ENCODE measurements around the gene ETFDH. TPM values are rescaled to one million over a fixed set of nuclear protein-coding genes. Genes with fewer than 3 reads are reported as not detected.
A peak's percentile ranks its signal among the peaks of the same experiment; 100 is the strongest.
"Not testable (repeated sequence)": the region's sequence is repeated elsewhere in the genome, so short reads cannot be mapped to it uniquely, and the experiment has no call there.

Gene ETFDH
- total RNA-seq, 1 donor from 2014 or later = 42.4 TPM

GRCh38 chr4:158681629-158682028, 9.5 kb downstream of the ETFDH start:
- no peak for DNase-seq

GRCh38 chr4:158682066-158682465, 10.0 kb downstream of the ETFDH start:
- no peak for DNase-seq

- no peak for DNase-seq
Measured at GRCh38 chr4:158688813-158689212, 16.7 kb downstream of the ETFDH start.

- DNase-seq = no peak
Measured at GRCh38 chr4:158704274-158704673, 32.2 kb downstream of the ETFDH start.

GRCh38 chr4:158710814-158711213, 38.7 kb downstream of the ETFDH start:
- no peak for DNase-seq

- not testable (repeated sequence) for DNase-seq
Measured at GRCh38 chr4:158712622-158713021, 40.5 kb downstream of the ETFDH start.

GRCh38 chr4:158714937-158715336, 42.8 kb downstream of the ETFDH start:
- no peak for DNase-seq

GRCh38 chr4:158715802-158716201, 43.7 kb downstream of the ETFDH start:
- no peak for DNase-seq

GRCh38 chr4:158721680-158722079, 49.6 kb downstream of the ETFDH start:
- no peak for DNase-seq

- peak; percentile 18 for DNase-seq
Measured at GRCh38 chr4:158722291-158722916, 50.3 kb downstream of the ETFDH start.

- peak; percentile 68 for DNase-seq
Measured at GRCh38 chr4:158722917-158723793, 51.1 kb downstream of the ETFDH start, which contains the start of gene PPID. PPID (minus strand) TSS chr4:158723396; CDS start chr4:158723288, 108 bp downstream.

- no peak for DNase-seq
Measured at GRCh38 chr4:158724637-158725036, 52.5 kb downstream of the ETFDH start.

- DNase-seq = no peak
Measured at GRCh38 chr4:158726633-158727032, 54.5 kb downstream of the ETFDH start.

GRCh38 chr4:158728236-158728635, 56.1 kb downstream of the ETFDH start:
- DNase-seq = no peak

- peak; percentile 49 for DNase-seq
Measured at GRCh38 chr4:158729716-158730559, 57.8 kb downstream of the ETFDH start.

GRCh38 chr4:158738866-158739265, 66.8 kb downstream of the ETFDH start:
- DNase-seq = no peak

- DNase-seq = no peak
Measured at GRCh38 chr4:158739600-158739999, 67.5 kb downstream of the ETFDH start.

GRCh38 chr4:158741326-158742021, 69.4 kb downstream of the ETFDH start:
- DNase-seq = peak; percentile 20

GRCh38 chr4:158746537-158746936, 74.4 kb downstream of the ETFDH start:
- not testable (repeated sequence) for DNase-seq

GRCh38 chr4:158750379-158750778, 78.3 kb downstream of the ETFDH start:
- peak; percentile 17 for DNase-seq

- no peak for DNase-seq
Measured at GRCh38 chr4:158754385-158755180, 82.5 kb downstream of the ETFDH start.

All from skin of body (tissue), 2 donors.